ENCODE measurements around the gene TCEA2.

GRCh38 chr20:64076061-64076997 is 13.3 kb downstream of the TCEA2 start:
- TF ChIP-seq NFE2 (IDR thresholded peaks at IDR 0.05; ENCODE audit: low read depth) = no peak
- TF ChIP-seq E2F4 (CRISPR knock-in tag; IDR thresholded peaks at IDR 0.05; ENCODE audit: low read depth) = no peak
- no peak for TF ChIP-seq SP1 (CRISPR knock-in tag; IDR thresholded peaks at IDR 0.05)
- TF ChIP-seq HMG20B (CRISPR knock-in tag; IDR thresholded peaks at IDR 0.05) = no peak
- no peak for TF ChIP-seq MYBL2 (IDR thresholded peaks at IDR 0.05; ENCODE audit: low read depth)
- no peak for TF ChIP-seq MYBL2 (CRISPR knock-in tag; IDR thresholded peaks at IDR 0.05; ENCODE audit: borderline replicate concordance)
